ENCODE measurements around the gene NRIP3.

NRIP3 gene

GRCh38 chr11:9029422-9029821 is 25.6 kb upstream of the NRIP3 start:
- no peak for DNase-seq (ENCODE audit: low read depth)
- no peak for TF ChIP-seq CTCF (IDR thresholded peaks at IDR 0.05; ENCODE audit: low read length, missing control alignments)

GRCh38 chr11:9028581-9028980 is 24.8 kb upstream of the NRIP3 start:
- no peak for TF ChIP-seq CTCF (IDR thresholded peaks at IDR 0.05; ENCODE audit: low read length, missing control alignments)

More at GRCh38 chr11:9029422-9029821, 25.6 kb upstream of the NRIP3 start:
- no peak overlapping the region for H3K4me3 ChIP-seq (replicated peaks; ENCODE audit: low read depth, low read length)

GRCh38 chr11:9025101-9025850 is 21.5 kb upstream of the NRIP3 start:
- H3K4me3 ChIP-seq (replicated peaks; ENCODE audit: low read depth, low read length): no peak overlapping the region
- TF ChIP-seq CTCF (IDR thresholded peaks at IDR 0.05; ENCODE audit: low read length, missing control alignments): no peak
- no peak for DNase-seq (ENCODE audit: low read depth)

More at GRCh38 chr11:9028581-9028980, 24.8 kb upstream of the NRIP3 start:
- no peak for DNase-seq (ENCODE audit: low read depth)
- no peak overlapping the region for H3K4me3 ChIP-seq (replicated peaks; ENCODE audit: low read depth, low read length)

GRCh38 chr11:9022961-9023680 is 19.3 kb upstream of the NRIP3 start:
- no peak for DNase-seq (ENCODE audit: low read depth)
- no peak for TF ChIP-seq CTCF (IDR thresholded peaks at IDR 0.05; ENCODE audit: low read length, missing control alignments)
- H3K4me3 ChIP-seq (replicated peaks; ENCODE audit: low read depth, low read length): no peak overlapping the region

GRCh38 chr11:9020916-9021315 is 17.1 kb upstream of the NRIP3 start:
- no peak overlapping the region for H3K4me3 ChIP-seq (replicated peaks; ENCODE audit: low read depth, low read length)
- DNase-seq (ENCODE audit: low read depth): peak; percentile 23
- TF ChIP-seq CTCF (IDR thresholded peaks at IDR 0.05; ENCODE audit: low read length, missing control alignments): no peak

- DNase-seq (ENCODE audit: low read depth): no peak
- H3K4me3 ChIP-seq (replicated peaks; ENCODE audit: low read depth, low read length): no peak overlapping the region
- no peak for TF ChIP-seq CTCF (IDR thresholded peaks at IDR 0.05; ENCODE audit: low read length, missing control alignments)
These were observed 16.1 kb upstream of the NRIP3 start for GRCh38 chr11:9019861-9020260.
